NCI-H524 (cell line): ENCODE results near the gene CGB2.
"Not testable (repeated sequence)": the region's sequence is repeated elsewhere in the genome, so short reads cannot be mapped to it uniquely, and the experiment has no call there.

Source experiments
- DNase-seq, 2 experiments: peaks; one replicate each; lab custom pipeline; 2025; lab: John Stamatoyannopoulos, UW

Gene CGB2

DNA sequence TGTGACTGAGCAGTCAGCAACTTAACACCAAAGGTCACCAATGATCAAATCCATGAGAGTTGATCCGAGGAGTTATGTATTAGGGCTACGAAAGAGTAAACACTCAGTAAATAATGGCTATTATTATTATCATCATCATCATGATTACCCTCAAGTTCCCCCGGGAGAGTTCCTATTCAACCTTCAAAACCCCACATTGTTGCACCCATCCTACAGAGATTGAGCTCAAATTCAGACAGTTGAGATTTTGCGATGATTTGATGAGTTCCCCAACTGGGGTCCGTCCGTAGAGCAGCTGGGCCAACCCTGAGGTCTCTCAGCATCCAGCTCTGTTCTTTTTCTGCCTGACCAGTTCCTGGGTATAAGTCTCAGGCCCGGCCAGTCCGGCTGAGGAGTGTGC, 6.4 kb downstream of the CGB2 start:
- DNase-seq: not testable (repeated sequence)

GRCh38 chr19:49038557-49039276, 7.0 kb downstream of the CGB2 start:
- DNase-seq: not testable (repeated sequence)

- not testable (repeated sequence) for DNase-seq
Observed at GRCh38 chr19:49039736-49040135, 8.0 kb downstream of the CGB2 start.

- DNase-seq: no peak
Observed at GRCh38 chr19:49042177-49042576, 10.5 kb downstream of the CGB2 start.

DNA sequence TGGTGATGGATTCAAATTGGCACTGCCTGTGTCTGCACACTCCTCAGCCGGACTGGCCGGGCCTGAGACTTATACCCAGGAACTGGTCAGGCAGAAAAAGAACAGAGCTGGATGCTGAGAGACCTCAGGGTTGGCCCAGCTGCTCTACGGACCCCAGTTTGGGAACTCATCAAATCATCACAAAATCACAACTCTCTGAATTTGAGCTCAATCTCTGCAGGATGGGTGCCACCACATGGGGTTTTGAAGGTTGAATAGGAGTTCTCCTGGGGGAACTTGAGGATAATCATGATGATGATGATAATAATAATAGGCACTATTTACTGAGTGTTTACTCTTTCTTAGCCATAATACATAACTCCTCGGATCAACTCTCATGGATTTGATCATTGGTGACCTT, 11.0 kb downstream of the CGB2 start:
- DNase-seq: not testable (repeated sequence)

DNA sequence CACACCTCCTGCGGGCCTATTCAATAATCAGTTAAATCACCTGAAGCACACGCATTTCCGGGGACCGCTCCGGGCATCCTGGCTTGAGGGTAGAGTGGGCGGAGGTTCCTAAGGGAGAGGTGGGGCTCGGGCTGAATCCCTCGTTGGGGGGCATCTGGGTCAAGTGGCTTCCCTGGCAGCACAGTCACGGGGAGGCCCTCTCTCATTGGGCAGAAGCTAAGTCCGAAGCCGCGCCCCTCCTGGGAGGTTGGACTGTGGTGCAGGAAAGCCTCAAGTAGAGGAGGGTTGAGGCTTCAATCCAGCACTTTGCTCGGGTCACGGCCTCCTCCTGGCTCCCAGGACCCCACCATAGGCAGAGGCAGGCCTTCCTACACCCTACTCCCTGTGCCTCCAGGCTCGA, 11.9 kb downstream of the CGB2 start, which contains the start of gene CGB5:
Gene CGB5, plus strand, starts transcription at position 301 of the 400 bp plus-strand sequence. CDS start 362 bp downstream, outside the sequence.
- DNase-seq: not testable (repeated sequence)

DNA sequence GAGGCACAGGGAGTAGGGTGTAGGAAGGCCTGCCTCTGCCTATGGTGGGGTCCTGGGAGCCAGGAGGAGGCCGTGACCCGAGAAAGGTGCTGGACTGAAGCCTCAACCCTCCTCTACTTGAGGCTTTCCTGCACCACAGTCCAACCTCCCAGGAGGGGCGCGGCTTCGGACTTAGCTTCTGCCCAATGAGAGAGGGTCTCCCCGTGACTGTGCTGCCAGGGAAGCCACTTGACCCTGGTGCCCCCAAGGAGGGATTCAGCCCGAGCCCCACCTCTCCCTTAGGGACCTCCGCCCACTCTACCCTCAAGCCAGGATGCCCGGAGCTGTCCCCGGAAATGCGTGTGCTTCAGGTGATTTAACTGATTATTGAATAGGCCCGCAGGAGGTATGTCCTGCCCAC, 17.3 kb downstream of the CGB2 start, which contains the start of gene CGB8:
Gene CGB8, minus strand, starts transcription at position 101 of the 400 bp plus-strand sequence. CDS start 372 bp downstream, outside the sequence.
- DNase-seq: not testable (repeated sequence)

- DNase-seq: not testable (repeated sequence)
Observed at GRCh38 chr19:49049834-49050233, 18.1 kb downstream of the CGB2 start.

DNA sequence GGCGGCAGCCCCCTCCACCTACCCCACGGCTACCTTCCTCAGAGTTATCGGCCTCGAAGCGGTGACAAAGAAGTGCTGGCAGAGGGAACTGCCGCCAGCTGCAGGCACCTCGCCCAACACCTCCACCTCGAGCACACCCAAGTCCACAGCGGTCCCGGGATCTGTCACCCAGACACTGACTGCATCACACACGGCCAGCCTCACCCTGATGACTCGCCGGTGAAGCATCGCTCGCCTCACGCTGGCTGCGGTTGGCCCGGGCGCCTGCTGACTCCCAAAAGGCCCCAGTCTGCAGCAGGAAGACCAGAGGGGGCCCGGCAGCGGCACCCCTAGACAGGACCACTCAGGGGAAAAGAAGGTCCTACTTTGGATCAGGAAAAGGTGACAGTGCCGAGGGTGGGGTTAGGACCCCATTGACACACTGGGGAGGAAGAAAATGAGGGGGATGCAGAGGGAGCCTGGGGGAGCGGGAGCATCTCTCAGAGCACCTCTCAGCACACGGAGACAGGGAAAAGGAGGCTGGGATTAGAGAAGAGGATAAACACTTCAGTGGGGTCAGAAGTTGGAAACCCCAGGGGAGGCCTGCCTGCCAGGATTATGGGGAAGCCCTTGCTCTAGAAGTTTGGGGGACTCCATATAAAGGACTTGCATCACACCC, 18.8 kb downstream of the CGB2 start:
- DNase-seq: not testable (repeated sequence)

- DNase-seq: peak; percentile 27 to 63
Observed at GRCh38 chr19:49056101-49056901, 24.6 kb downstream of the CGB2 start.

DNA sequence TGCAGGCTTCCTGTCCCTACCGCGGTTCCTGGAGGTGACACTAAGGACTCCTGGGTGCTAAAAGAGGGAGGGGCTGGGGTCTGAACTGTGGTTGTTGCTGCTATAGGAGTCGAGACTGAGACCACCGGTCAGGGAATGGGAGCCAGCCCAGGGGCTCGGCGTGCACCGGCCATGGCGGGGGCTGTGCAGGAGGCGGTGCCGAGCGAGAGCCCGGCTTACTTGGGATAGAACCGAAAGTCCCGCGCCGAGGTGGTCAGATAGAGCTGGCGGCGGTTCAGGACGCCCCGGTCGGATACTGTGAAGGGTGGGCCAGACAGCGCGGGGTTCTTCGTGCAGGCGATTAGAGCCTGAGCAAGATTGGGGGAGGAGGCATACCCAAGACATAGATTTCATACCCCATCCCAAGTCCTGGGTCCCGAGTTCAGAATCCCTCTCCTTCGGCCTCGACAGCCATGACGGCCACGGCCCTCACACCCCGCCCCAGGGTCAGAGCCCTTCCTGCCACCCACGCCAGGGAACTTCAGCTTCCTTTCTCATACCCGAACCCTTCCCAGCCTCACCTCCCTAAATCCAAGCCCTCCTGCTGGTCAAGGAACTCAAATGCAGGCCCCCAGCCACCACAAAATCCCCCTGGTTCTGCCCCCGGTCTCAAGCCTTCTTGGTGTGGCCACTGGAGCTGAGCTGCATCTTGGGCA, 25.4 kb downstream of the CGB2 start:
- not testable (repeated sequence) for DNase-seq

DNA sequence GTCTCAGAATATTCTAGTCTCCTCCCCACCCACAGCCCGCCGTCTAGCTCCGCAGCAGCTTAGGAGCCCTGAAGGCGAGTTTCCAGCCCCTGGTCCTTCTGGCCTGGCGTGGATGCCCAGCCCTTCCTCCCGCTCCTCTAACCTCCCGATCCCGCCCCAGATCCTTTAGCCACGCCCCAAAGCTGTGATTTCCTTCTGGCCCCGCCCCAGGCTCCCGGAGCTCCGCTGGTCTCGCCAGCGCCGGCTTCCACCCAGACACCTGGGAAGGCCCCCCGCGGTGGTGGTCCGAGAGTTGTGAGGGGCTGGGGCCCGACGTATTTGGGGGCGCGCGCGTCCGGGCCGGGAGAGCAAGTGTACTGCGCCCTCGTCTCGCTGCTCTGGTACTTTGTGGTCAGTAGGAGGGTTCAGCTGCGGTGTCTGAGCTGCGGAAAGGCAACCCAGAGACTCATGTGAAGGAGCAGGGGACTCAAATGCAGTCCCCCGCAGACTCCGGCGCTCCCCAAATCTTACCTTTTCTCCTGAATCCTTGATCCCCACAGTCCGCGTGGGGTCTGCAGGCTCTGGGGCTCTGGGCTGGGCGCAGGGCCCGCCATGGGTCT, 26.0 kb downstream of the CGB2 start, which contains the start of gene CGB7:
Gene CGB7, minus strand, starts transcription at position 114 of the 599 bp plus-strand sequence. CDS start 2,374 bp downstream, outside the sequence.
- DNase-seq: peak; percentile 36 to 68

- peak in 1 of 2 experiments; percentile 46 for DNase-seq
Observed at GRCh38 chr19:49058562-49058961, 26.9 kb downstream of the CGB2 start.

DNA sequence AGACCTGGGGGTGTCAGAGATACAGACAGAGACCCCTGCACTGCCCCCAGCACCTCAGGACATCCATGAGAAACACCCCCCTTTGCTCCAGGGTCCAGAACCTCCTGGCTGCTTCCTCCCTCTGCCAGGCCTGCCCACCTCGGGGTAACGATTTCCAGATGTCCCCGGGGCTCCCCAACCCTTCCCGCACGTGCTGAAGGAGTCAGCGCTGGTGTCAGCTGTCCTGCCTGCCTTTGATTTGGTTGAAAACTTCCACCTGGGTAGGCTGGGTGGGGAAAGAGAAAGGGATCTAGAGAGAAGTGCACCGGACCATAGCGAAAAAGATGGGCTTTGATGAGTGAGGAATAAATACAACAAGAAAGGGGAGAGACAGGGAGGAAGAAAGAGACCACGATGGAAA, 27.4 kb downstream of the CGB2 start:
- no peak for DNase-seq

GRCh38 chr19:49061000-49061399, 29.3 kb downstream of the CGB2 start:
- DNase-seq: no peak

DNA sequence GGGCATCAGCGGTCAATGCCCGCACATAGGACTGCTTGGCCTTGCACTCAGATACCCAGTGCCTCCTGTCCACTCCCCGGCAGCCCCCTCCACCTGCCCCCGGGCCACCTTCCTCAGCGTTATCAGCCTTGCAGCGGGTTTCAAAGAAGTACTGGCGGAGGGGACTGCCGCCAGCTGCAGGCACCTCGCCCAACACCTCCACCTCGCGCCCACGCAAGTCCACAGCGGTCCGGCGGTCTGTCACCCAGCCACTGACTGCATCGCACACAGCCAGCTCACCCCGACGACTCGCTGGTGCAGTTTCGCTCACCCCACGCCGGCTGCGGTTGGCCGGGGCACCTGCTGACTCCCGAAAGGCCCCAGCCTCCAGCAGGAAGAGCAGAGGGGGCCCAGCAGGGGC, 29.8 kb downstream of the CGB2 start:
- no peak for DNase-seq

GRCh38 chr19:49064029-49064629, 32.4 kb downstream of the CGB2 start:
- no peak for DNase-seq

GRCh38 chr19:49064768-49065611, 33.3 kb downstream of the CGB2 start, which contains the start of gene NTF4:
Gene NTF4, minus strand, starts transcription at chr19:49064818. Its CDS starts 2,821 bp downstream, at chr19:49061997.
- DNase-seq: peak in 1 of 2 experiments; percentile 30

GRCh38 chr19:49065905-49066512, 34.3 kb downstream of the CGB2 start:
- no peak for DNase-seq
